ENCODE data around the gene WFDC6.

Gene WFDC6

DNA sequence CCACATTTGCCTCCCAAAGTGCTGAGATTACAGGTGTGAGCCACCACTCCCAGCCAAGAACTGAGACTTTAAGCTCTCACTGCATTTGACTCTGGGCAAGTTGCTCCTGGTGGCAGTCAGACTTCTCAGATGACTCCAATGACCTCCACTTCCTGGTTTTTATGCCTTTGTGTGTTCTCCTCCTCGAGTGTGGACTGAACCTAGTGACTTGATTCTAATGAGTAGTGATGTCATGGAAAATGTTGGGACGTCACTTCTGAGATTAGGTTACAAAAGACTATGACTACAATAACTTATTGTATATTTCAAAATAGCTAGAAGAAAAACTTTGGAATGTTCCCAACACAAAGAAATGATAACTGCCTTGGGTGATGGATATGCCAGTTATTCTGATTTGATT, 35.9 kb downstream of the WFDC6 start:
- no peaks in the 10 kb centered on the region for H3F3A ChIP-seq (ENCODE audit: low read depth)
- no peaks in the 10 kb centered on the region for H4K20me1 ChIP-seq (ENCODE audit: insufficient read depth, low read length, poor library complexity, severe bottlenecking)
- no peaks in the 10 kb centered on the region for H3K9me2 ChIP-seq (replicated peaks; ENCODE audit: low read depth, low read length)
- H3K4me1 ChIP-seq (ENCODE audit: insufficient read depth, low read length, poor library complexity, severe bottlenecking): no peaks in the 10 kb centered on the region
- H3K4me3 ChIP-seq (ENCODE audit: low read length, poor library complexity, severe bottlenecking): no peak overlapping the region
- no peak overlapping the region for H3K4me2 ChIP-seq (ENCODE audit: low read depth, low read length, poor library complexity, severe bottlenecking)
- no peak for TF ChIP-seq EZH2phosphoT487 (IDR thresholded peaks at IDR 0.05; ENCODE audit: borderline replicate concordance)
- H2AFZ ChIP-seq (ENCODE audit: low read length): no peak overlapping the region
- H3K36me3 ChIP-seq (ENCODE audit: insufficient read depth, low read length): no peaks in the 10 kb centered on the region
- no peaks in the 10 kb centered on the region for H3K79me2 ChIP-seq (ENCODE audit: insufficient read depth, low read length)
- no peak overlapping the region for H3K9ac ChIP-seq (ENCODE audit: low read depth, low read length, poor library complexity, severe bottlenecking)
- H3K9me3 ChIP-seq (ENCODE audit: insufficient read depth, low read depth, low read length): no peaks in the 10 kb centered on the region
- no peaks in the 10 kb centered on the region for H3K27me3 ChIP-seq (ENCODE audit: insufficient read depth, low read length, poor library complexity, severe bottlenecking)

DNA sequence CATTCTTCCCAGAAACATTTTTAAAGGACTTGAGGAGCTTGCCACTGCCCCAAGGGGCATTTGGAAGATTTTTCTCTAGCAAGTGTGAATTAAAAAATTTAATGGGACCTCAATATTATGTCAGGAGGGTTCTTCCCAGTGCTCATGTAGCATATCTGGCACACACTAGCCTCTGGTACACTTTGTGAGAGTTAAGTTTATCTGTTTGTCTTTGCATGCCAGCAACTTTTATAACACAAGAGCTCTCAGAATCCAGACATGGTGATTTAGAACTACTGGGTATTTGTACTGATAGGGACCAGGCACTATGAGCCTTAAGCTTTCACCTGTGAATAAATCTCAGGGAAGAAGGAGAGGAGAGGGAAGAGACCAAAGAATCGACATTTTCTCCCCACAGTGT, 36.7 kb downstream of the WFDC6 start:
- Histone ChIP-seq H3K4me2 (ENCODE audit: low read depth, low read length, poor library complexity, severe bottlenecking) (no peak overlapping the region), H4K20me1 (ENCODE audit: insufficient read depth, low read length, poor library complexity, severe bottlenecking) (no peaks in the 10 kb centered on the region), H3K79me2 (ENCODE audit: insufficient read depth, low read length) (no peaks in the 10 kb centered on the region), H3K9me3 (ENCODE audit: insufficient read depth, low read depth, low read length) (no peaks in the 10 kb centered on the region), H3K27me3 (ENCODE audit: insufficient read depth, low read length, poor library complexity, severe bottlenecking) (no peaks in the 10 kb centered on the region), H3K9me2 (replicated peaks; ENCODE audit: low read depth, low read length) (no peaks in the 10 kb centered on the region), H3K36me3 (ENCODE audit: insufficient read depth, low read length) (no peaks in the 10 kb centered on the region), H3F3A (ENCODE audit: low read depth) (no peaks in the 10 kb centered on the region), H3K4me3 (ENCODE audit: low read length, poor library complexity, severe bottlenecking) (no peak overlapping the region), H3K4me1 (ENCODE audit: insufficient read depth, low read length, poor library complexity, severe bottlenecking) (no peaks in the 10 kb centered on the region), H3K9ac (ENCODE audit: low read depth, low read length, poor library complexity, severe bottlenecking) (no peak overlapping the region), H2AFZ (ENCODE audit: low read length) (no peak overlapping the region)
- no peak for TF ChIP-seq EZH2phosphoT487 (IDR thresholded peaks at IDR 0.05; ENCODE audit: borderline replicate concordance)
- TF ChIP-seq, protein P1, sequence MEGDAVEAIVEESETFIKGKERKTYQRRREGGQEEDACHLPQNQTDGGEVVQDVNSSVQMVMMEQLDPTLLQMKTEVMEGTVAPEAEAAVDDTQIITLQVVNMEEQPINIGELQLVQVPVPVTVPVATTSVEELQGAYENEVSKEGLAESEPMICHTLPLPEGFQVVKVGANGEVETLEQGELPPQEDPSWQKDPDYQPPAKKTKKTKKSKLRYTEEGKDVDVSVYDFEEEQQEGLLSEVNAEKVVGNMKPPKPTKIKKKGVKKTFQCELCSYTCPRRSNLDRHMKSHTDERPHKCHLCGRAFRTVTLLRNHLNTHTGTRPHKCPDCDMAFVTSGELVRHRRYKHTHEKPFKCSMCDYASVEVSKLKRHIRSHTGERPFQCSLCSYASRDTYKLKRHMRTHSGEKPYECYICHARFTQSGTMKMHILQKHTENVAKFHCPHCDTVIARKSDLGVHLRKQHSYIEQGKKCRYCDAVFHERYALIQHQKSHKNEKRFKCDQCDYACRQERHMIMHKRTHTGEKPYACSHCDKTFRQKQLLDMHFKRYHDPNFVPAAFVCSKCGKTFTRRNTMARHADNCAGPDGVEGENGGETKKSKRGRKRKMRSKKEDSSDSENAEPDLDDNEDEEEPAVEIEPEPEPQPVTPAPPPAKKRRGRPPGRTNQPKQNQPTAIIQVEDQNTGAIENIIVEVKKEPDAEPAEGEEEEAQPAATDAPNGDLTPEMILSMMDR (conservative IDR thresholded peaks at IDR 0.05; ENCODE audit: low read length): no peak

DNA sequence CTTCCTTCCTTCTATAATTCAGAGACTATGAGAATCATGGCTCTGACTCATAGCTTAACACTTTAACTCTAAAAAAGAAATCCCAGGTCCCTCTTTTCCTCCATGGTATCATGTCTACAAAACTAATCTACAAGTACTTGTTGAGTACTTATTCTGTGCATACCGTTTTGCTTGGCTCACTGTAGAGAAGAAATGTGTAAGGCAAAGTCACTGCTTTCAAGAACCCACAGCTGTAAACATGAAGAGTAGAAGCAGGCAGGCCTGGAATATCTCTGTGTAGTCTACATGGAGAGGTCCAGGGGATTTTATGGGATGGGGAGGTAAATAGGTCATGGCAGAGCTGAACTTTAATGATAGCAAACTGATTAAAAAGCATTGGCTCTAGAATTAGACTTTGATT, 37.7 kb downstream of the WFDC6 start:
- no peaks in the 10 kb centered on the region for H3K27me3 ChIP-seq (ENCODE audit: insufficient read depth, low read length, poor library complexity, severe bottlenecking)
- H2AFZ ChIP-seq (ENCODE audit: low read length): no peak overlapping the region
- no peaks in the 10 kb centered on the region for H4K20me1 ChIP-seq (ENCODE audit: insufficient read depth, low read length, poor library complexity, severe bottlenecking)
- H3F3A ChIP-seq (ENCODE audit: low read depth): no peaks in the 10 kb centered on the region
- TF ChIP-seq, protein P1 (conservative IDR thresholded peaks at IDR 0.05; ENCODE audit: low read length): no peak
- no peak for TF ChIP-seq EZH2phosphoT487 (IDR thresholded peaks at IDR 0.05; ENCODE audit: borderline replicate concordance)
- H3K9ac ChIP-seq (ENCODE audit: low read depth, low read length, poor library complexity, severe bottlenecking): no peak overlapping the region
- no peaks in the 10 kb centered on the region for H3K79me2 ChIP-seq (ENCODE audit: insufficient read depth, low read length)
- H3K36me3 ChIP-seq (ENCODE audit: insufficient read depth, low read length): no peaks in the 10 kb centered on the region
- H3K9me3 ChIP-seq (ENCODE audit: insufficient read depth, low read depth, low read length): no peaks in the 10 kb centered on the region
- no peaks in the 10 kb centered on the region for H3K4me1 ChIP-seq (ENCODE audit: insufficient read depth, low read length, poor library complexity, severe bottlenecking)
- H3K4me2 ChIP-seq (ENCODE audit: low read depth, low read length, poor library complexity, severe bottlenecking): no peak overlapping the region
- H3K4me3 ChIP-seq (ENCODE audit: low read length, poor library complexity, severe bottlenecking): no peak overlapping the region
- no peaks in the 10 kb centered on the region for H3K9me2 ChIP-seq (replicated peaks; ENCODE audit: low read depth, low read length)

DNA sequence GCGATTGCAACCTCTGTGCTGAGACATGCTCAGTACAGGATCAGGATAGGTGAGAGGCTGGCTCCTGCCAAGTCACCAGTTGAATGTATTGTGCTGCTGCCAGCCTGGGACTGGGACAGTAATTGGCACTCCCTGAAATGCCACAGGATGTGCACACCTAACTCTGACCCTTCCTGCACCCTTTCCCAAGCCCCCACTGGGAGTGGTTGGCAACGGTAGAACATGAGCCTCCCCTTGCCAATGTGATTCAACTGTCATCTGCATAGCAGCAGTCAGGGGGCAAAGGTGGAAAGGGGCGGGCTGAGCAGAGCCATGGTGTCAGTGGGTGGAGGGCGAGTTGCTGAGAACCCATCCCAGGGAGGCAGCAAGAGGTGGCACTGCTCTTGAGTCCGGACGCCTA, 39.3 kb downstream of the WFDC6 start:
- Histone ChIP-seq H3K9me2 (replicated peaks; ENCODE audit: low read depth, low read length) (no peaks in the 10 kb centered on the region), H3K9me3 (ENCODE audit: insufficient read depth, low read depth, low read length) (no peaks in the 10 kb centered on the region), H3K4me2 (ENCODE audit: low read depth, low read length, poor library complexity, severe bottlenecking) (no peak overlapping the region), H2AFZ (ENCODE audit: low read length) (no peak overlapping the region), H3K36me3 (ENCODE audit: insufficient read depth, low read length) (no peaks in the 10 kb centered on the region), H3K27me3 (ENCODE audit: insufficient read depth, low read length, poor library complexity, severe bottlenecking) (no peaks in the 10 kb centered on the region), H3K4me3 (ENCODE audit: low read length, poor library complexity, severe bottlenecking) (no peak overlapping the region), H3K79me2 (ENCODE audit: insufficient read depth, low read length) (no peaks in the 10 kb centered on the region), H3K9ac (ENCODE audit: low read depth, low read length, poor library complexity, severe bottlenecking) (no peak overlapping the region), H3F3A (ENCODE audit: low read depth) (no peaks in the 10 kb centered on the region), H3K4me1 (ENCODE audit: insufficient read depth, low read length, poor library complexity, severe bottlenecking) (no peaks in the 10 kb centered on the region), H4K20me1 (ENCODE audit: insufficient read depth, low read length, poor library complexity, severe bottlenecking) (no peaks in the 10 kb centered on the region)
- no peak for TF ChIP-seq EZH2phosphoT487 (IDR thresholded peaks at IDR 0.05; ENCODE audit: borderline replicate concordance)
- TF ChIP-seq, protein P1 (conservative IDR thresholded peaks at IDR 0.05; ENCODE audit: low read length): no peak
